GM20000 (cell line): Measurements from ENCODE around the gene CGB1.
"Not testable (repeated sequence)": the region's sequence is repeated elsewhere in the genome, so short reads cannot be mapped to it uniquely, and the experiment has no call there.

Source experiments
- DNase-seq: peaks from one replicate; pipeline ENCODE4 v3.0.0; 2012; ENCODE audit warnings: low spot score
- TF ChIP-seq, protein P1 (sequence below): IDR thresholded peaks from 2 replicates; pipeline ENCODE4 v1.5.1; 2012; ENCODE audit warnings: mild to moderate bottlenecking, control low read depth; ENCODE audit errors: extremely low read depth, missing control alignments

The CGB1 gene

DNA sequence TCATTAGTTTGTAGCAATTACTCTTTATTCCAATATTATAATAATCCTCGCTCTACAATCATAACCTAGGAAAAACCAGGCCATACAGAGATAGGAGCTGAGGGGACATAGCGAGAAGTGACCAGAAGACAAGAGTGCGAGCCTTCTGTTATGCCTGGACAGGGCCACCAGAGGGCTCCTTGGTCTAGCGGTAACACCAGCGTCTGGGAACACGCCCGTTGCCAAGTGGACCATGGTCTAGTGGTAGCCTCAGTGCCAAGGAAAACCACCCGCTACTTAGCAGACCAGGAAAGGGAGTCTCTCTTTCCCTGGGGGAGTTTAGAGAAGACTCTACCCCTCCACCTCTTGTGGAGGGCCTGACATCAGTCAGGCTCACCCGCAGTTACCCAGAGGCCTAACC is 38.2 kb upstream of the CGB1 start:
- DNase-seq = not testable (repeated sequence)
- TF ChIP-seq, protein P1, sequence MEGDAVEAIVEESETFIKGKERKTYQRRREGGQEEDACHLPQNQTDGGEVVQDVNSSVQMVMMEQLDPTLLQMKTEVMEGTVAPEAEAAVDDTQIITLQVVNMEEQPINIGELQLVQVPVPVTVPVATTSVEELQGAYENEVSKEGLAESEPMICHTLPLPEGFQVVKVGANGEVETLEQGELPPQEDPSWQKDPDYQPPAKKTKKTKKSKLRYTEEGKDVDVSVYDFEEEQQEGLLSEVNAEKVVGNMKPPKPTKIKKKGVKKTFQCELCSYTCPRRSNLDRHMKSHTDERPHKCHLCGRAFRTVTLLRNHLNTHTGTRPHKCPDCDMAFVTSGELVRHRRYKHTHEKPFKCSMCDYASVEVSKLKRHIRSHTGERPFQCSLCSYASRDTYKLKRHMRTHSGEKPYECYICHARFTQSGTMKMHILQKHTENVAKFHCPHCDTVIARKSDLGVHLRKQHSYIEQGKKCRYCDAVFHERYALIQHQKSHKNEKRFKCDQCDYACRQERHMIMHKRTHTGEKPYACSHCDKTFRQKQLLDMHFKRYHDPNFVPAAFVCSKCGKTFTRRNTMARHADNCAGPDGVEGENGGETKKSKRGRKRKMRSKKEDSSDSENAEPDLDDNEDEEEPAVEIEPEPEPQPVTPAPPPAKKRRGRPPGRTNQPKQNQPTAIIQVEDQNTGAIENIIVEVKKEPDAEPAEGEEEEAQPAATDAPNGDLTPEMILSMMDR = peak; percentile 51

DNA sequence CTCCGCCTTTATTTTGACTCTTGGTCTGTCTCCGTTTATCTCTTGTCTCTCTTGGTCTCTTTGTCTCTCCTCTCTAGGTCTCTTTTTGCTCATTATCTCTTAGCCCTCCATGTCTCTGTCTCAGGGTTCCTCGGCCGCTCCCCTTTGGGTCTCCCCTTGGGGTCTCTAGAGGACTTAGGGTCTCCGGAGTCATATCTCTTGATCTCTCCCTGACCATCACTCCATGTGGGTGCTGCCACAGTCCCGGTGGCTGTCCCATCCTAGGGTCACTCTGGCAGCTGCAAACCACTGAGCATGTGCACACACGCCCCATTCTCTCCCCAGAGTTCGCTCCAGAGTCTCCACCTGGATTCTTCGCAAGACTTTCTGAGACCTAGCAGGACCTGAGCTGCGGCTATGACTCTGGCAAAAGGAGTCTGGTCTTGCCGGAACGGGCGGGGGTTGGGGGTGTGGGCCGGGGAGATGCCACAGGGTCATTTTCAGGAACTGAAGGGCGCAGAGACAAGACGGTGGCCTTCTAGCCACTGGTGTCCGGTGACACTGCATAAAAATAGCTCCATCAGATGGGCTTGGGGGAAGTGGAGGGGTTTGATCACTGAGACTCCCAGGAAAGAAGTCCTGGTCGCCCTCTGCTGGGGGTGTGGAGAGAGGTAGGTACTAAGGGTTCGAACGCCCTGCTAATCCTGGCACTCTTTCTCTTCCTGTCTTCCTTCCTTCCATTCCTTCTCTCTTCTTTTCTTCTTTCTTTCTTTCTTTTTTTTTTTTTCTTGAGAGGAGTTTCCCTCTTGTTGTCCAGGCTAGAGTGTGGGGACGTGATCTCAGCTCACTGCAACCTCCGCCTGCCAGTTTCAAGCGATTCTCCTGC is 37.1 kb upstream of the CGB1 start:
- TF ChIP-seq, protein P1 = no peak
- peak; percentile 41 for DNase-seq

DNA sequence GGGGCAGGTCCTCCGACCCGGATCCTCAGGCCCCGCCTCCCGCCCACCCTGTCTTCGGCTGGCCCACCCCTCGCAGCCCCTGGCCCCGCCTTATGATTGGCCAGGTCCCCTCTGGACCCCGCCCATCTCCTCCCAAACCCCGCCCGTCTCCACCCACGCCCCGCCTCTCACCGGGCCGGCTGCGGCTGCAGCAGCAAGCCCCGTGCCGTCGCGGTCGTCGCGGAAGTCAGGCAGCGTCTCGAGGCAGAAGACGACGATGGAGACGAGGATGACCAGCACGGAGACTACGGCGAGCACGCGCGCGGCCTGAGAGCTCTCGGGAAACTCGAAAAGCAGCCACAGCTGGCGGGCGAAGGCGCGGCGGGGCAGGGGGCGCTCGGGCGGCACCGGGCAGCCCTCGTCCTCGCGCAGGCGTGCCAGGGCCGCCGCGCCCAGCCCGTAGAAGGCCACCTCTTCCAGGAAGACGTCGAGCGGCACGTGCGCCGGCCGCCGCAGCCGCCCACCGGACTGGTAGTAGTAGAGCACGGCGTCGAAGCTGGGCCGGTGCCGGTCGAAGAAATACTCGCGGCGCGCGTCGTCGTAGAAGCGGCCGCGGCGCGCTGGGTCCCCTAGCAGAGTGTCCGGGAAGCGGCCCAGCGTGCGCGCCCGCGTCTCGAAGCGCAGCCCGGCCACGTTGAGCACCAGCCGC is 35.3 kb upstream of the CGB1 start:
- DNase-seq = peak; percentile 40

DNA sequence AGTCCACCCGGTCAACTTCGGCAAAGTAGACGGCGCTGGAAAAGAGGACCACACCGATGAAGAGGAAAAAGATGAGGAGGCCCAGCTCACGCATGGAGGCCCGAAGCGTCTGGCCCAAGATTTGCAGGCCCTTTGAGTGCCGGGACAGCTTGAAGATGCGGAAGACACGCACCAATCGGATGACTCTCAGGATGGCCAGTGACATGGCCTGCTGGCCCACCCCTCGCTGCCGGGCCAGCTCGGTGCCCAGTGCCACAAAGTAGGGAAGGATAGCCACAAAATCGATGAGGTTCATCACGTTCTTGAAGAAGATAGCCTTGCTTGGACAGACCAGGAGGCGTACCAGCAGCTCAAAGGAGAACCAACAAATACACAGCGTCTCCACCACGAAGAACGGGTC is 33.7 kb upstream of the CGB1 start:
- TF ChIP-seq, protein P1 = no peak
- peak; percentile 13 for DNase-seq

More for the DNA sequence above, 35.3 kb upstream of the CGB1 start:
- TF ChIP-seq, protein P1 = no peak

DNA sequence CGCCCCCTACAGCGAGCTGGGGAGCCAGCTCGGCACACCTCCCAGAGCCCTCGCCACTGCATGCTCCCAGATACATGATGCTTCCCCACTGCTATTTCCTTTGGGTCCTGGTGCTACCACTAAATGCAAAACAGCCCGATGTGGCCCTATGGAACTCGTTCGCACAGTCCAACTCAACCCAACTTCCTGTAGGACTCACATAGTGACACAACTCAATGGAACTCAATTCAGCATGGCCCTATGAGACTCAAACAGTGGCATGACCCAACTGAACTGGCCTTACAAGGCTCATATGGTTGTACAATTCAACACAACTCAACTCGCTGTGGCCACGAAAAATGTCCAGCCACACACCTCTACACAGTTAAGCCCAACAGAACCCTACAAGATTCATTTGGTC is 32.3 kb upstream of the CGB1 start:
- DNase-seq = peak; percentile 1
- TF ChIP-seq, protein P1 = no peak

DNA sequence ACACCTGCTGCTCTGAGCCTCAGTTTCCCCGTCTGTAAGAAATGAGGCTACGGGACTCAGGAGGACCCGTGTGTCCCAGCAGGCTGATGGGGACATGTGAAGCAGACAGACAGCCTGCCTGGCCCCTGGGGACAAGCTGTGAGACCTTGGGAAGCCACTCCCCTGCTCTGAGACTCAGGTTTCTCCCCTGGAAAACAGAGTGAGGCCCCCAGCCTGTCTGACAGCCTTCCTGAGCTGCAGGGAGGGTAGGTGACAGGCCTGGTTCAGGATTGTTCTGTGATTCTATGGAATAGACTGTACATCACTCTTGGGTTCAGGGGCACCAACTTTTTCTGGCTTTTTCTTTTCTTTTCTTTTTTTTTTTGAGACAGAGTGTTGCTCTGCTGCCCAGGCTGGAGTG is 30.9 kb upstream of the CGB1 start:
- TF ChIP-seq, protein P1 = no peak
- peak; percentile 22 for DNase-seq

DNA sequence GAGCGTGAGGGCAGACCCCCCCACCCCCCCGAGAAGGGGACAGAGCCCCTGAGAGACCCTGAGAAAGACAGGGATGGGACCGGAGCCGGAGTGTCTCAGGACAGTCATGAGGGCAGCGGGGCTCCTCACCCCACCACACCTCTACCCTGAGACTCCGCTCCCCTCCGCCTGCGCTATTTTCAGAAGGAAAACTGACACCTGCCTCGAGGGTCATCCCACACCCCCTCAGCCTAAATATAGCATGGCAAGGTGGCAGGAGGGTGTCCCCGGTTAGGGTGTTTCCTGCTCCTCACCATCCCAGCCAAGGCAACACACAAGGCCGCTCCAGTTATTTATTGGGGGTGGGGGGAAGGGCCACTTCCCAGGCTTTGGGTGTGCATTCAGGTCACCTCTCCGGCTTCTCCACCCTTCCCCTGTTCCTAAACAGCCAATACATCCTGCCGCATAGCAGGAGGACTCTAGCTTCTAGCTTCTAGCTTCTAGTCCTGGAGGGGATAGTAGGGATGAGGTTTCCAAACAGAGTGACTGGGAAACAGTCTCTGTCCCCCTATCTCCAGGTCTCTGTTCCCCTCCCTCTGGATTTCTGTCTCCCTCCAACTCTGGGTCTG is 29.3 kb upstream of the CGB1 start:
- TF ChIP-seq, protein P1 = no peak
- DNase-seq = peak; percentile 22
